WERI-Rb-1 (cell line): ENCODE data around the gene RNU6-1.
A peak's percentile ranks its signal among the peaks of the same experiment; 100 is the strongest.

Source experiments
- DNase-seq: peaks from one replicate; pipeline ENCODE4 v3.0.0-alpha.2; 2020
- H3K27ac ChIP-seq: fragments of 250-450 bp; sonication (Bioruptor Pico); 2 replicates; pipeline ENCODE4 v1.5.1; 2020; ENCODE audit warnings: mild to moderate bottlenecking, moderate library complexity
- H3K27me3 ChIP-seq: fragments of 250-450 bp; sonication (Bioruptor Pico); 2 replicates; pipeline ENCODE4 v1.5.1; 2021; ENCODE audit warnings: mild to moderate bottlenecking, low read depth, moderate library complexity; ENCODE audit not compliant: insufficient read depth, severe bottlenecking
- H3K36me3 ChIP-seq: fragments of 250-450 bp; sonication (Bioruptor Pico); 2 replicates; pipeline ENCODE4 v1.5.1; 2020; ENCODE audit warnings: mild to moderate bottlenecking, moderate library complexity
- H3K4me3 ChIP-seq: 2 replicates; pipeline ENCODE4 v1.5.1; 2011; ENCODE audit warnings: low read depth, mild to moderate bottlenecking, control low read depth, low read length
- H3K9me3 ChIP-seq: fragments of 250-450 bp; sonication (Bioruptor Pico); 2 replicates; pipeline ENCODE4 v1.5.1; 2021; ENCODE audit warnings: mild to moderate bottlenecking, moderate library complexity; ENCODE audit not compliant: severe bottlenecking
- CTCF ChIP-seq: IDR thresholded peaks from 2 replicates; pipeline ENCODE4 v1.5.1; 2011; ENCODE audit warnings: low read depth, mild to moderate bottlenecking, control low read depth, inconsistent platforms, low read length

The RNU6-1 gene

GRCh38 chr15:67850336-67850735, 10.5 kb upstream of the RNU6-1 start:
- no peaks in the 10 kb centered on the region for H3K36me3 ChIP-seq
- no peak overlapping the region for H3K4me3 ChIP-seq
- H3K9me3 ChIP-seq: no peaks in the 10 kb centered on the region

GRCh38 chr15:67849538-67849937, 9.7 kb upstream of the RNU6-1 start:
- no peaks in the 10 kb centered on the region for H3K36me3 ChIP-seq
- H3K27ac ChIP-seq: no peak overlapping the region
- no peak for TF ChIP-seq CTCF
- no peak for DNase-seq
- no peaks in the 10 kb centered on the region for H3K9me3 ChIP-seq
- H3K27me3 ChIP-seq: no peaks in the 10 kb centered on the region
- no peak overlapping the region for H3K4me3 ChIP-seq

More at GRCh38 chr15:67850336-67850735, 10.5 kb upstream of the RNU6-1 start:
- DNase-seq: no peak
- no peak for TF ChIP-seq CTCF
- Histone ChIP-seq H3K27me3 (no peaks in the 10 kb centered on the region), H3K27ac (no peak overlapping the region)

GRCh38 chr15:67845974-67846373, 6.1 kb upstream of the RNU6-1 start:
- peak overlapping the region; percentile 49 for H3K27ac ChIP-seq
- no peak for TF ChIP-seq CTCF
- peak; percentile 46 for DNase-seq
- no peaks in the 10 kb centered on the region for H3K27me3 ChIP-seq
- no peaks in the 10 kb centered on the region for H3K9me3 ChIP-seq
- no peak overlapping the region for H3K4me3 ChIP-seq
- H3K36me3 ChIP-seq: no peaks in the 10 kb centered on the region

GRCh38 chr15:67843571-67844387, 3.9 kb upstream of the RNU6-1 start:
- Histone ChIP-seq H3K27me3 (no peaks in the 10 kb centered on the region), H3K4me3 (no peak overlapping the region), H3K27ac (peak overlapping the region; percentile 39), H3K36me3 (no peaks in the 10 kb centered on the region), H3K9me3 (no peaks in the 10 kb centered on the region)
- TF ChIP-seq CTCF: no peak
- peak; percentile 70 for DNase-seq

GRCh38 chr15:67843092-67843501, 3.3 kb upstream of the RNU6-1 start:
- Histone ChIP-seq H3K4me3 (no peak overlapping the region), H3K27ac (peak overlapping the region; percentile 39), H3K9me3 (no peaks in the 10 kb centered on the region)

More at GRCh38 chr15:67843092-67843501, 3.3 kb upstream of the RNU6-1 start:
- DNase-seq: no peak
- H3K36me3 ChIP-seq: no peaks in the 10 kb centered on the region
- TF ChIP-seq CTCF: no peak
- H3K27me3 ChIP-seq: no peaks in the 10 kb centered on the region
